Measurements from ENCODE around the gene CA7. TPM values are rescaled to one million over a fixed set of nuclear protein-coding genes. Genes with fewer than 3 reads are reported as not detected.

The CA7 gene
- total RNA-seq, 4 donors from 2014 or later: not detected

GRCh38 chr16:66830422-66831404 is 13.5 kb upstream of the CA7 start, which contains the start of gene NAE1:
NAE1 (minus strand) TSS chr16:66830976; CDS start chr16:66830899, 77 bp downstream.
- Histone ChIP-seq H3K9me3 (no peaks in the 10 kb centered on the region), H3K4me3 (peak within 1 kb of the TSS; percentile 51 to 57), H3K4me1 (peaks cover 0 to 11% of the 10 kb centered on the region in 2 donors), H3K36me3 (no peaks in the 10 kb centered on the region), H3K27me3 (no peaks in the 10 kb centered on the region), H3K27ac (peak within 1 kb of the TSS; percentile 86 to 92)
- intact Hi-C loops (cut with DNase I; ENCODE audit: low total_unique reads): no loop called here
- peak; percentile 73 to 87 for DNase-seq
- peak; percentile 87 to 94 for TF ChIP-seq POLR2A (IDR thresholded peaks at IDR 0.05)
- TF ChIP-seq, protein P1, sequence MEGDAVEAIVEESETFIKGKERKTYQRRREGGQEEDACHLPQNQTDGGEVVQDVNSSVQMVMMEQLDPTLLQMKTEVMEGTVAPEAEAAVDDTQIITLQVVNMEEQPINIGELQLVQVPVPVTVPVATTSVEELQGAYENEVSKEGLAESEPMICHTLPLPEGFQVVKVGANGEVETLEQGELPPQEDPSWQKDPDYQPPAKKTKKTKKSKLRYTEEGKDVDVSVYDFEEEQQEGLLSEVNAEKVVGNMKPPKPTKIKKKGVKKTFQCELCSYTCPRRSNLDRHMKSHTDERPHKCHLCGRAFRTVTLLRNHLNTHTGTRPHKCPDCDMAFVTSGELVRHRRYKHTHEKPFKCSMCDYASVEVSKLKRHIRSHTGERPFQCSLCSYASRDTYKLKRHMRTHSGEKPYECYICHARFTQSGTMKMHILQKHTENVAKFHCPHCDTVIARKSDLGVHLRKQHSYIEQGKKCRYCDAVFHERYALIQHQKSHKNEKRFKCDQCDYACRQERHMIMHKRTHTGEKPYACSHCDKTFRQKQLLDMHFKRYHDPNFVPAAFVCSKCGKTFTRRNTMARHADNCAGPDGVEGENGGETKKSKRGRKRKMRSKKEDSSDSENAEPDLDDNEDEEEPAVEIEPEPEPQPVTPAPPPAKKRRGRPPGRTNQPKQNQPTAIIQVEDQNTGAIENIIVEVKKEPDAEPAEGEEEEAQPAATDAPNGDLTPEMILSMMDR (IDR thresholded peaks at IDR 0.05): peak; percentile 93 to 99 (median 98)

DNA sequence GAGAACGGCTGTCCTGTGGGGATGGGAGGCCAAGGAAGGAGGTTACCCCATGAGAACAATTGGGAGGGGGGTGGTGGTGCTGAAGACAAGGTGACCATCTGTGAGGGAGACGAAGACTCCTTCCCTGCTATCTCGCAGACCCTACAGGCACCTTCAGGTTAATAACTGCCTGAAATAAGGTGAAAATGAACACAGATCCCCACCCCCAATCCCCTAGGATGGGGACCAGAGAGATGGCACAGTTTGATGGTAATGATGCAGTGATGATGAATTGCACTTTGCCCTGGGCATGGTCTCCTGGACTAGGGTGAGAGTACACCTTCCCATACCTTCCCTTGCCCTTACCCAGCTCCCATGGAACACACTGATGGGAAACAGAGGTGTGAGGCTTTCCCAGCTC is 12.0 kb upstream of the CA7 start:
- no peak for DNase-seq
- no peaks in the 10 kb centered on the region for H3K9me3 ChIP-seq
- no peak overlapping the region for H3K4me3 ChIP-seq
- H3K27me3 ChIP-seq: no peaks in the 10 kb centered on the region
- intact Hi-C loops (cut with DNase I; ENCODE audit: low total_unique reads): no loop called here
- H3K36me3 ChIP-seq: no peaks in the 10 kb centered on the region
- H3K4me1 ChIP-seq: peaks cover 0 to 11% of the 10 kb centered on the region in 2 donors
- no peak overlapping the region for H3K27ac ChIP-seq
- TF ChIP-seq, protein P1 (IDR thresholded peaks at IDR 0.05): no peak
- no peak for TF ChIP-seq POLR2A (IDR thresholded peaks at IDR 0.05)

- intact Hi-C loops (cut with DNase I; ENCODE audit: low total_unique reads): no loop called here
- no peak for DNase-seq
- TF ChIP-seq, protein P1 (IDR thresholded peaks at IDR 0.05): no peak
Observed at GRCh38 chr16:66832661-66833305, 11.4 kb upstream of the CA7 start.

DNA sequence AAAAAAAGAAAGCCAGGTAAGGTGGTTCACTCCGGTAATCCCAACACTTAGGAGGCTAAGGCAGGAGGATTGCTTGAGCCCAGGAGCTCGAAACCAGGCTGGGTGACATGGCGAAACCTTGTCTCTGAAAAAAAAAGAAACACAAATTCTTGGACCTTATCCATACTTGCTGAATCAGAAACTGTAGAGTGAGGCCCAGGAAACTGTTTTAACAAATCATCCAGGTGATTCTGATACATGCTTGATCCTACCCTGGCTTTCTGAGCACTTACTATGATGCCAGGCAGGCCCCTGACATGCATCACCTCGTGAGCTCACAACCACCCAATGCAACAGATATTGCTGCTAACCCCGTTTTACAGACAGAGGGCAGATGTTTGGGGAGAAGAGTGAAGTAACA is 9.5 kb upstream of the CA7 start:
- H3K9me3 ChIP-seq: no peaks in the 10 kb centered on the region
- intact Hi-C loops (cut with DNase I; ENCODE audit: low total_unique reads): no loop called here
- H3K27ac ChIP-seq: no peak overlapping the region
- H3K36me3 ChIP-seq: no peaks in the 10 kb centered on the region
- DNase-seq: no peak
- no peak for TF ChIP-seq POLR2A (IDR thresholded peaks at IDR 0.05)
- TF ChIP-seq, protein P1 (IDR thresholded peaks at IDR 0.05): no peak
- no peak overlapping the region for H3K4me3 ChIP-seq
- no peaks in the 10 kb centered on the region for H3K27me3 ChIP-seq
- peaks cover 0 to 3% of the 10 kb centered on the region in 2 donors for H3K4me1 ChIP-seq

More at GRCh38 chr16:66832661-66833305, 11.4 kb upstream of the CA7 start:
- no peaks in the 10 kb centered on the region for H3K9me3 ChIP-seq
- no peak overlapping the region for H3K4me3 ChIP-seq
- H3K36me3 ChIP-seq: no peaks in the 10 kb centered on the region
- H3K4me1 ChIP-seq: peaks cover 0 to 11% of the 10 kb centered on the region in 2 donors
- H3K27ac ChIP-seq: no peak overlapping the region
- H3K27me3 ChIP-seq: no peaks in the 10 kb centered on the region

DNA sequence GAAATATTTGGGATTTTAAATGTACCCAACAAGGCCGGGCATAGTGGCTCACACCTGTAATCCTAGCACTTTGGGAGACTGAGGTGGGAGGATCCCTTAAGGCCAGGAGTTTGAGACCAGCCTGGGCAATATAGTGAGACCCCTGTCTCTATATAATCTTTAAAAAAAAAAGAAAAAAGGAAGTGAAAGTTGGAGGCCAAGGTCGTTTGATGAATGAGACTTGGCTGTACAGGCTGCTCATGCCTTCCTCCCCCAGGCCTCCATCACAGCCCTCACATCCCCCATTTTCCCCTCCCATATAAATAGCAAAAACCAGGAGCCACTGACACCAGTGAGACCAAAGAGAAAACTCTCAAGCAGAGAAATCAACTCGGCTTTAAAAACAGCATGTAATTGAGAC is 3.3 kb upstream of the CA7 start:
- H3K4me1 ChIP-seq: peaks cover 0 to 13% of the 10 kb centered on the region in 2 donors
- intact Hi-C loops (cut with DNase I; ENCODE audit: low total_unique reads): no loop called here

More for the DNA sequence above, 3.3 kb upstream of the CA7 start:
- H3K27me3 ChIP-seq: peaks cover 4 to 9% of the 10 kb centered on the region in 2 donors
- no peak overlapping the region for H3K4me3 ChIP-seq
- no peak overlapping the region for H3K27ac ChIP-seq
- H3K36me3 ChIP-seq: no peaks in the 10 kb centered on the region
- H3K9me3 ChIP-seq: no peaks in the 10 kb centered on the region
- TF ChIP-seq POLR2A (IDR thresholded peaks at IDR 0.05): no peak
- TF ChIP-seq, protein P1 (IDR thresholded peaks at IDR 0.05): no peak
- DNase-seq: no peak

Data from uterus (tissue), 4 donors.